Measurements from ENCODE around the gene C12orf43. TPM values are rescaled to one million over a fixed set of nuclear protein-coding genes. Genes with fewer than 3 reads are reported as not detected.

Gene C12orf43
- total RNA-seq, 2 experiments from 2014 or later, result 17.6 to 20.2 TPM

GRCh38 chr12:120978296-120979219, 37.7 kb downstream of the C12orf43 start, which contains the start of gene HNF1A:
Gene HNF1A (plus strand): TSS chr12:120978543. CDS start chr12:120978769, 226 bp downstream.
- Mint-ChIP-seq H3K4me1 (no peaks in the 10 kb centered on the region), H3K27me3 (no peaks in the 10 kb centered on the region), H3K36me3 (ENCODE audit: low read depth) (no peaks in the 10 kb centered on the region), H3K4me3 (no peak within 1 kb of the TSS), H3K27ac (no peak within 1 kb of the TSS), H3K9me3 (no peaks in the 10 kb centered on the region)
- ChIA-PET POLR2A (no interaction called here), CTCF (interaction anchor here (0.5 to 0.8 kb wide), 2 partner anchors 24 to 397 kb away, joined by 3 read pairs; no protein-coding TSS in a partner anchor)
- DNase-seq, result no peak

- no peak overlapping the region for H3K27ac Mint-ChIP-seq
- no peaks in the 10 kb centered on the region for H3K27me3 Mint-ChIP-seq
- POLR2A ChIA-PET, result no interaction called here
- no peaks in the 10 kb centered on the region for H3K4me1 Mint-ChIP-seq
- CTCF ChIA-PET, result interaction anchor here (0.8 kb wide), 1 partner anchor 25 kb away, joined by 3 read pairs; no protein-coding TSS in a partner anchor
- no peak overlapping the region for H3K4me3 Mint-ChIP-seq
- DNase-seq, result no peak
- no peaks in the 10 kb centered on the region for H3K36me3 Mint-ChIP-seq (ENCODE audit: low read depth)
- H3K9me3 Mint-ChIP-seq, result no peaks in the 10 kb centered on the region
Measured at GRCh38 chr12:120977531-120978295, 38.6 kb downstream of the C12orf43 start.

- no peak for DNase-seq
- H3K9me3 Mint-ChIP-seq, result no peaks in the 10 kb centered on the region
- no peak overlapping the region for H3K27ac Mint-ChIP-seq
- H3K36me3 Mint-ChIP-seq (ENCODE audit: low read depth), result no peaks in the 10 kb centered on the region
- H3K27me3 Mint-ChIP-seq, result no peaks in the 10 kb centered on the region
- peaks cover 8% of the 10 kb centered on the region for H3K4me1 Mint-ChIP-seq
- CTCF ChIA-PET, result interaction anchor here (0.6 to 1.8 kb wide), 11 partner anchors 10 to 321 kb away, joined by 3 to 15 read pairs (median 4); no protein-coding TSS in a partner anchor
- POLR2A ChIA-PET, result no interaction called here
- H3K4me3 Mint-ChIP-seq, result no peak overlapping the region
Measured at GRCh38 chr12:120972870-120973543, 43.3 kb downstream of the C12orf43 start.

- no peak overlapping the region for H3K27ac Mint-ChIP-seq
- no peak overlapping the region for H3K4me3 Mint-ChIP-seq
- no peaks in the 10 kb centered on the region for H3K9me3 Mint-ChIP-seq
- H3K36me3 Mint-ChIP-seq (ENCODE audit: low read depth), result no peaks in the 10 kb centered on the region
- POLR2A ChIA-PET, result no interaction called here
- CTCF ChIA-PET, result interaction anchor here (0.6 to 2.0 kb wide), 33 partner anchors 9 to 632 kb away, joined by 3 to 15 read pairs (median 4); no protein-coding TSS in a partner anchor
- H3K27me3 Mint-ChIP-seq, result no peaks in the 10 kb centered on the region
- H3K4me1 Mint-ChIP-seq, result peaks cover 8% of the 10 kb centered on the region
- DNase-seq, result peak; percentile 63
Measured at GRCh38 chr12:120971299-120972180, 44.7 kb downstream of the C12orf43 start.

GRCh38 chr12:120970310-120970709, 46.0 kb downstream of the C12orf43 start:
- no peak for DNase-seq
- no peaks in the 10 kb centered on the region for H3K9me3 Mint-ChIP-seq
- no peak overlapping the region for H3K4me3 Mint-ChIP-seq
- CTCF ChIA-PET, result interaction anchor here (0.7 to 2.0 kb wide), 2 partner anchors 10 to 120 kb away, joined by 3 to 5 read pairs; no protein-coding TSS in a partner anchor
- peaks cover 8% of the 10 kb centered on the region for H3K4me1 Mint-ChIP-seq
- POLR2A ChIA-PET, result no interaction called here
- no peaks in the 10 kb centered on the region for H3K27me3 Mint-ChIP-seq
- no peak overlapping the region for H3K27ac Mint-ChIP-seq
- H3K36me3 Mint-ChIP-seq (ENCODE audit: low read depth), result no peaks in the 10 kb centered on the region

GRCh38 chr12:120965534-120966091, 50.7 kb downstream of the C12orf43 start:
- H3K4me3 Mint-ChIP-seq, result no peak overlapping the region
- H3K27me3 Mint-ChIP-seq, result no peaks in the 10 kb centered on the region
- no peak for DNase-seq
- H3K36me3 Mint-ChIP-seq (ENCODE audit: low read depth), result no peaks in the 10 kb centered on the region
- ChIA-PET CTCF (no interaction called here), POLR2A (no interaction called here)
- no peaks in the 10 kb centered on the region for H3K9me3 Mint-ChIP-seq
- peaks cover 17% of the 10 kb centered on the region for H3K4me1 Mint-ChIP-seq
- no peak overlapping the region for H3K27ac Mint-ChIP-seq

- POLR2A ChIA-PET, result no interaction called here
- H3K9me3 Mint-ChIP-seq, result no peaks in the 10 kb centered on the region
- no peak overlapping the region for H3K27ac Mint-ChIP-seq
- H3K36me3 Mint-ChIP-seq (ENCODE audit: low read depth), result no peaks in the 10 kb centered on the region
- no peaks in the 10 kb centered on the region for H3K27me3 Mint-ChIP-seq
- no peak overlapping the region for H3K4me3 Mint-ChIP-seq
- H3K4me1 Mint-ChIP-seq, result peaks cover 29% of the 10 kb centered on the region
- no peak for DNase-seq
- CTCF ChIA-PET, result no interaction called here
Measured at GRCh38 chr12:120964298-120964697, 52.0 kb downstream of the C12orf43 start.

- no peaks in the 10 kb centered on the region for H3K36me3 Mint-ChIP-seq (ENCODE audit: low read depth)
- no peaks in the 10 kb centered on the region for H3K27me3 Mint-ChIP-seq
- H3K9me3 Mint-ChIP-seq, result no peaks in the 10 kb centered on the region
- no peak for DNase-seq
- peaks cover 34% of the 10 kb centered on the region for H3K4me1 Mint-ChIP-seq
- ChIA-PET POLR2A (interaction anchor here (0.6 kb wide), 1 partner anchor 170 kb away, joined by 8 read pairs; no protein-coding TSS in a partner anchor), CTCF (interaction anchor here (1.6 to 2.0 kb wide), 2 partner anchors 9 to 19 kb away, joined by 5 to 15 read pairs; no protein-coding TSS in a partner anchor)
- no peak overlapping the region for H3K27ac Mint-ChIP-seq
- H3K4me3 Mint-ChIP-seq, result no peak overlapping the region
Measured at GRCh38 chr12:120962532-120963020, 53.7 kb downstream of the C12orf43 start.

GRCh38 chr12:120961604-120962531, 54.4 kb downstream of the C12orf43 start:
- no peak overlapping the region for H3K4me3 Mint-ChIP-seq
- no peak overlapping the region for H3K27ac Mint-ChIP-seq
- no peak for DNase-seq

GRCh38 chr12:120960657-120961056, 55.6 kb downstream of the C12orf43 start:
- ChIA-PET CTCF (interaction anchor here (0.6 to 1.7 kb wide), 4 partner anchors 11 to 201 kb away, joined by 3 to 8 read pairs (median 4); no protein-coding TSS in a partner anchor), POLR2A (no interaction called here)
- Mint-ChIP-seq H3K4me1 (peaks cover 34% of the 10 kb centered on the region), H3K27ac (peak overlapping the region; percentile 46), H3K36me3 (ENCODE audit: low read depth) (no peaks in the 10 kb centered on the region), H3K4me3 (no peak overlapping the region), H3K27me3 (no peaks in the 10 kb centered on the region), H3K9me3 (no peaks in the 10 kb centered on the region)
- DNase-seq, result no peak

More at GRCh38 chr12:120961604-120962531, 54.4 kb downstream of the C12orf43 start:
- ChIA-PET CTCF (interaction anchor here (1.6 to 2.0 kb wide), 2 partner anchors 10 to 20 kb away, joined by 5 to 15 read pairs; no protein-coding TSS in a partner anchor), POLR2A (interaction anchor here (0.6 kb wide), 1 partner anchor 170 kb away, joined by 8 read pairs; no protein-coding TSS in a partner anchor)
- Mint-ChIP-seq H3K36me3 (ENCODE audit: low read depth) (no peaks in the 10 kb centered on the region), H3K27me3 (no peaks in the 10 kb centered on the region), H3K4me1 (peaks cover 34% of the 10 kb centered on the region), H3K9me3 (no peaks in the 10 kb centered on the region)

All from activated CD4-positive, alpha-beta T cell treated with anti-CD3 and anti-CD28 coated beads, Interleukin-2, amount 10 ng/mL, durations not matched to agents 7 days and 5 days (primary cell).